Activated naive CD8-positive, alpha-beta T cell treated with anti-CD3 and anti-CD28 coated beads, Interleukin-2, amount 10 ng/mL, durations not matched to agents 7 days and 5 days (primary cell): ENCODE data around the gene PRSS37. TPM values are rescaled to one million over a fixed set of nuclear protein-coding genes. Genes with fewer than 3 reads are reported as not detected.
"Not testable (repeated sequence)": the region's sequence is repeated elsewhere in the genome, so short reads cannot be mapped to it uniquely, and the experiment has no call there.

Experiments used
- ATAC-seq: fragments of 150-1000 bp; cut with Tn5 transposase; one replicate; pipeline ENCODE4 v1.10.0; 2021; ENCODE audit warnings: low read depth, moderate library complexity
- POLR2A ChIA-PET: fragments of 350-600 bp; sonication (Branson Sonifier 250); formaldehyde crosslinking; loops from one replicate; lab custom pipeline; 2021; ENCODE audit warnings: antibody characterized with exemption; lab: Charles Lee
- DNase-seq: peaks from one replicate; pipeline ENCODE4 v3.0.0; 2021
- H3K27ac Mint-ChIP-seq: one replicate; pipeline ENCODE4 v1.8.0; 2022; ENCODE audit warnings: mild to moderate bottlenecking, mixed read lengths
- H3K27me3 Mint-ChIP-seq: one replicate; pipeline ENCODE4 v1.8.0; 2022; ENCODE audit warnings: mild to moderate bottlenecking, moderate library complexity, mixed read lengths
- H3K36me3 Mint-ChIP-seq: one replicate; pipeline ENCODE4 v1.8.0; 2021; ENCODE audit warnings: mild to moderate bottlenecking, mixed read lengths
- H3K4me1 Mint-ChIP-seq: one replicate; pipeline ENCODE4 v1.8.0; 2021; ENCODE audit warnings: mixed read lengths
- H3K4me3 Mint-ChIP-seq: one replicate; pipeline ENCODE4 v1.8.0; 2022; ENCODE audit warnings: mild to moderate bottlenecking, moderate library complexity, mixed read lengths
- H3K9me3 Mint-ChIP-seq: one replicate; pipeline ENCODE4 v1.8.0; 2021; ENCODE audit warnings: mixed read lengths
- total RNA-seq, 2 experiments: library from RNA; stranded (reverse); gene quantifications; one replicate each; pipeline ENCODE4 v1.2.3, GENCODE V29; 2021

Gene PRSS37
- total RNA-seq, 2 experiments from 2014 or later: not detected

GRCh38 chr7:141842904-141843303, 1.6 kb upstream of the PRSS37 start:
- DNase-seq (no peak), ATAC-seq (no peak)
- Mint-ChIP-seq H3K9me3 (no peaks in the 10 kb centered on the region), H3K4me3 (no peak overlapping the region), H3K4me1 (no peaks in the 10 kb centered on the region), H3K27ac (no peak overlapping the region), H3K36me3 (no peaks in the 10 kb centered on the region), H3K27me3 (no peaks in the 10 kb centered on the region)
- POLR2A ChIA-PET: no interaction called here

- Mint-ChIP-seq H3K4me3 (no peak overlapping the region), H3K4me1 (no peaks in the 10 kb centered on the region), H3K27me3 (no peaks in the 10 kb centered on the region), H3K36me3 (no peaks in the 10 kb centered on the region), H3K9me3 (no peaks in the 10 kb centered on the region), H3K27ac (no peak overlapping the region)
- ATAC-seq (no peak), DNase-seq (no peak)
- POLR2A ChIA-PET: no interaction called here
Measured at GRCh38 chr7:141840708-141841107, 577 bp downstream of the PRSS37 start.

GRCh38 chr7:141839256-141839655, 2.0 kb downstream of the PRSS37 start:
- Mint-ChIP-seq H3K27me3 (no peaks in the 10 kb centered on the region), H3K4me3 (no peak overlapping the region), H3K36me3 (no peaks in the 10 kb centered on the region), H3K27ac (no peak overlapping the region), H3K9me3 (no peaks in the 10 kb centered on the region), H3K4me1 (no peaks in the 10 kb centered on the region)
- POLR2A ChIA-PET: no interaction called here
- no peak for ATAC-seq
- DNase-seq: no peak

GRCh38 chr7:141838581-141838980, 2.7 kb downstream of the PRSS37 start:
- POLR2A ChIA-PET: no interaction called here
- H3K4me1 Mint-ChIP-seq: no peaks in the 10 kb centered on the region
- H3K9me3 Mint-ChIP-seq: no peaks in the 10 kb centered on the region
- no peak for ATAC-seq
- no peak for DNase-seq
- H3K27me3 Mint-ChIP-seq: no peaks in the 10 kb centered on the region
- H3K36me3 Mint-ChIP-seq: no peaks in the 10 kb centered on the region
- H3K4me3 Mint-ChIP-seq: no peak overlapping the region
- no peak overlapping the region for H3K27ac Mint-ChIP-seq

- ATAC-seq (no peak), DNase-seq (no peak)
- Mint-ChIP-seq H3K36me3 (no peaks in the 10 kb centered on the region), H3K27me3 (no peaks in the 10 kb centered on the region), H3K4me3 (no peak overlapping the region), H3K9me3 (no peaks in the 10 kb centered on the region), H3K4me1 (no peaks in the 10 kb centered on the region), H3K27ac (no peak overlapping the region)
- POLR2A ChIA-PET: no interaction called here
Measured at GRCh38 chr7:141837683-141838082, 3.6 kb downstream of the PRSS37 start.

GRCh38 chr7:141822432-141822831, 18.9 kb downstream of the PRSS37 start:
- POLR2A ChIA-PET, H3K9me3 Mint-ChIP-seq, ATAC-seq, DNase-seq, H3K27ac Mint-ChIP-seq, H3K4me1 Mint-ChIP-seq, H3K27me3 Mint-ChIP-seq, H3K36me3 Mint-ChIP-seq, H3K4me3 Mint-ChIP-seq: not testable (repeated sequence)

GRCh38 chr7:141820067-141820466, 21.2 kb downstream of the PRSS37 start:
- peaks cover 9% of the 10 kb centered on the region for H3K9me3 Mint-ChIP-seq
- POLR2A ChIA-PET: no interaction called here

GRCh38 chr7:141792526-141792925, 48.8 kb downstream of the PRSS37 start:
- H3K27ac Mint-ChIP-seq: no peak overlapping the region

More at GRCh38 chr7:141820067-141820466, 21.2 kb downstream of the PRSS37 start:
- ATAC-seq (no peak), DNase-seq (no peak)
- Mint-ChIP-seq H3K36me3 (peaks cover 1% of the 10 kb centered on the region), H3K4me1 (no peaks in the 10 kb centered on the region), H3K27ac (no peak overlapping the region), H3K4me3 (no peak overlapping the region), H3K27me3 (no peaks in the 10 kb centered on the region)

GRCh38 chr7:141789917-141790316, 51.4 kb downstream of the PRSS37 start, which contains the start of gene TAS2R5:
Gene TAS2R5, plus strand, starts transcription at chr7:141790217. Its CDS starts 145 bp downstream, at chr7:141790362.
- POLR2A ChIA-PET: no interaction called here
- Mint-ChIP-seq H3K27me3 (no peaks in the 10 kb centered on the region), H3K36me3 (peaks cover 7% of the 10 kb centered on the region)

More at GRCh38 chr7:141792526-141792925, 48.8 kb downstream of the PRSS37 start:
- DNase-seq (no peak), ATAC-seq (no peak)
- no peaks in the 10 kb centered on the region for H3K9me3 Mint-ChIP-seq
- H3K4me3 Mint-ChIP-seq: no peak overlapping the region
- no peaks in the 10 kb centered on the region for H3K4me1 Mint-ChIP-seq
- POLR2A ChIA-PET: interaction anchor here (0.6 kb wide), 1 partner anchor 1124 kb away, joined by 3 read pairs; no protein-coding TSS in a partner anchor
- H3K36me3 Mint-ChIP-seq: peaks cover 10% of the 10 kb centered on the region
- no peaks in the 10 kb centered on the region for H3K27me3 Mint-ChIP-seq

GRCh38 chr7:141788296-141788695, 53.0 kb downstream of the PRSS37 start:
- Mint-ChIP-seq H3K27me3 (no peaks in the 10 kb centered on the region), H3K9me3 (no peaks in the 10 kb centered on the region), H3K4me1 (peaks cover 2% of the 10 kb centered on the region), H3K36me3 (peaks cover 4% of the 10 kb centered on the region), H3K4me3 (no peak overlapping the region), H3K27ac (no peak overlapping the region)
- ATAC-seq (no peak), DNase-seq (no peak)
- POLR2A ChIA-PET: no interaction called here

More at GRCh38 chr7:141789917-141790316, 51.4 kb downstream of the PRSS37 start, which contains the start of gene TAS2R5:
- no peak for DNase-seq
- no peaks in the 10 kb centered on the region for H3K9me3 Mint-ChIP-seq
- peaks cover 2% of the 10 kb centered on the region for H3K4me1 Mint-ChIP-seq
- ATAC-seq: no peak
- no peak within 1 kb of the TSS for H3K4me3 Mint-ChIP-seq
- no peak within 1 kb of the TSS for H3K27ac Mint-ChIP-seq

Other genes starting within 250 kb of the PRSS37 start
- 10 to 100 TPM; 42.4 to 46.1 TPM for gene DENND11, start 139.3 kb downstream of the PRSS37 start, total RNA-seq
- gene WEE2, start 133.1 kb downstream of the PRSS37 start, total RNA-seq: not detected
- gene SSBP1, start 103.1 kb downstream of the PRSS37 start, total RNA-seq: 100 to 1,000 TPM; 106 to 117 TPM
- gene TAS2R3, start 77.4 kb downstream of the PRSS37 start, total RNA-seq: 1 to 10 TPM; 2.9 to 3.1 TPM
- 1 to 10 TPM; 1.4 to 1.9 TPM for gene TAS2R4, start 64.8 kb downstream of the PRSS37 start, total RNA-seq
- gene TAS2R5, start 51.3 kb downstream of the PRSS37 start, total RNA-seq: 1 to 10 TPM; 1.7 to 2.6 TPM
- gene OR9A4, start 74.9 kb upstream of the PRSS37 start, total RNA-seq: not detected
- gene CLEC5A, start 105.5 kb upstream of the PRSS37 start, total RNA-seq: under 1 TPM; 0.44 to 0.60 TPM
- not detected for gene TAS2R38, start 132.3 kb upstream of the PRSS37 start, total RNA-seq
- not detected for gene MGAM, start 154.4 kb upstream of the PRSS37 start, total RNA-seq